HCT116 (cell line): ENCODE data around the gene COMMD10.

Experiments
- CEBPB ChIP-seq: IDR thresholded peaks from 2 replicates; pipeline ENCODE4 v1.6.1; 2012; ENCODE audit warnings: low read depth
- EZH2 ChIP-seq: fragments of 200-600 bp; sonication (generic); IDR thresholded peaks from 2 replicates; pipeline ENCODE4 v1.6.1; 2017; ENCODE audit warnings: antibody characterized with exemption, mixed run types
- JUND ChIP-seq: IDR thresholded peaks from 2 replicates; pipeline ENCODE4 v1.6.1; 2012
- MAX ChIP-seq: IDR thresholded peaks from 2 replicates; pipeline ENCODE4 v1.6.1; 2012
- POLR2A ChIP-seq: IDR thresholded peaks from 2 replicates; pipeline ENCODE4 v1.7.0; 2011; ENCODE audit warnings: borderline replicate concordance; ENCODE audit not compliant: insufficient read depth, insufficient read length; ENCODE audit errors: extremely low read depth
- POLR2AphosphoS5 ChIP-seq: IDR thresholded peaks from 2 replicates; pipeline ENCODE4 v1.6.1; 2011; ENCODE audit warnings: mild to moderate bottlenecking, low read depth, low read length, moderate library complexity
- REST ChIP-seq: IDR thresholded peaks from 2 replicates; pipeline ENCODE4 v1.6.1; 2012; ENCODE audit warnings: low read depth
- SRF ChIP-seq: IDR thresholded peaks from 2 replicates; pipeline ENCODE4 v1.6.1; 2012; ENCODE audit warnings: low read depth
- TCF7L2 ChIP-seq: IDR thresholded peaks from 2 replicates; pipeline ENCODE4 v1.7.0; 2011; ENCODE audit warnings: borderline replicate concordance, inconsistent platforms; ENCODE audit not compliant: insufficient read depth, insufficient read length; ENCODE audit errors: extremely low read depth
- YY1 ChIP-seq: IDR thresholded peaks from 2 replicates; pipeline ENCODE4 v1.6.1; 2011; ENCODE audit warnings: low read length, low read depth, moderate library complexity, mild to moderate bottlenecking; ENCODE audit not compliant: insufficient replicate concordance; ENCODE audit errors: extremely low read depth
- ZFX ChIP-seq: fragments of 450-650 bp; IDR thresholded peaks from 2 replicates; pipeline ENCODE4 v1.6.1; 2017
- TF ChIP-seq, protein P1 (sequence below), 3 experiments: fragments of 200-600 bp in 1 of 3; sonication (generic) in 1 of 3; IDR thresholded peaks in 2 of 3; conservative IDR thresholded peaks in 1 of 3; 2 replicates each; pipeline ENCODE4 v1.5.1; 2012 to 2017; ENCODE audit warnings: low read depth in 2 of 3, low read length in 2 of 3, antibody characterized with exemption in 1 of 3, borderline replicate concordance in 1 of 3, control low read depth in 1 of 3, mild to moderate bottlenecking in 1 of 3, mixed read lengths in 1 of 3, mixed run types in 1 of 3, moderate library complexity in 1 of 3; ENCODE audit not compliant: insufficient read depth in 1 of 3

GRCh38 chr5:116329503-116329902, 244.7 kb downstream of the COMMD10 start:
- TF ChIP-seq CEBPB (no peak), EZH2 (no peak), REST (no peak), ZFX (no peak), JUND (no peak), SRF (no peak), TCF7L2 (no peak), YY1 (no peak), MAX (no peak), POLR2A (no peak), POLR2AphosphoS5 (no peak)
- TF ChIP-seq, protein P1, sequence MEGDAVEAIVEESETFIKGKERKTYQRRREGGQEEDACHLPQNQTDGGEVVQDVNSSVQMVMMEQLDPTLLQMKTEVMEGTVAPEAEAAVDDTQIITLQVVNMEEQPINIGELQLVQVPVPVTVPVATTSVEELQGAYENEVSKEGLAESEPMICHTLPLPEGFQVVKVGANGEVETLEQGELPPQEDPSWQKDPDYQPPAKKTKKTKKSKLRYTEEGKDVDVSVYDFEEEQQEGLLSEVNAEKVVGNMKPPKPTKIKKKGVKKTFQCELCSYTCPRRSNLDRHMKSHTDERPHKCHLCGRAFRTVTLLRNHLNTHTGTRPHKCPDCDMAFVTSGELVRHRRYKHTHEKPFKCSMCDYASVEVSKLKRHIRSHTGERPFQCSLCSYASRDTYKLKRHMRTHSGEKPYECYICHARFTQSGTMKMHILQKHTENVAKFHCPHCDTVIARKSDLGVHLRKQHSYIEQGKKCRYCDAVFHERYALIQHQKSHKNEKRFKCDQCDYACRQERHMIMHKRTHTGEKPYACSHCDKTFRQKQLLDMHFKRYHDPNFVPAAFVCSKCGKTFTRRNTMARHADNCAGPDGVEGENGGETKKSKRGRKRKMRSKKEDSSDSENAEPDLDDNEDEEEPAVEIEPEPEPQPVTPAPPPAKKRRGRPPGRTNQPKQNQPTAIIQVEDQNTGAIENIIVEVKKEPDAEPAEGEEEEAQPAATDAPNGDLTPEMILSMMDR (IDR thresholded peaks at IDR 0.05 in 2 of 3, conservative IDR thresholded peaks at IDR 0.05 in 1 of 3; ENCODE audit: borderline replicate concordance in 1 of 3, insufficient read depth in 1 of 3, low read depth in 2 of 3, low read length in 2 of 3), result no peak
